Psoas muscle (tissue), 8 donors: ENCODE measurements around the gene YOD1. TPM values are rescaled to one million over a fixed set of nuclear protein-coding genes. Genes with fewer than 3 reads are reported as not detected.

Experiments used
- ATAC-seq, 4 donors: fragments of 200-7000 bp; cut with Tn5 transposase; one replicate each; pipeline ENCODE4 v1.9.1; 2020; ENCODE audit warnings: moderate library complexity in 3 of 4, mild to moderate bottlenecking in 2 of 4
- DNase-seq, 2 donors: peaks; one replicate each; pipeline ENCODE4 v3.0.0-alpha.2; 2020
- H3K27ac ChIP-seq: fragments of 200-600 bp; one replicate; pipeline ENCODE4 v1.8.0; 2022
- H3K27me3 ChIP-seq, 3 donors: fragments of 200-600 bp in 1 of 3; one replicate each; pipeline versions ENCODE4 v1.6.1 to v1.8.0; 2013 to 2022; ENCODE audit warnings: low read length in 2 of 3, mild to moderate bottlenecking in 2 of 3, moderate library complexity in 1 of 3; ENCODE audit not compliant: insufficient read depth in 3 of 3
- H3K36me3 ChIP-seq, 2 donors: fragments of 200-600 bp in 1 of 2; one replicate each; pipeline versions ENCODE4 v1.6.1 to v1.8.0; 2013 to 2022; ENCODE audit warnings: low read depth in 1 of 2, mild to moderate bottlenecking in 1 of 2, moderate library complexity in 1 of 2; ENCODE audit not compliant: insufficient read depth in 1 of 2
- H3K4me1 ChIP-seq: fragments of 200-600 bp; one replicate; pipeline ENCODE4 v1.8.0; 2022
- H3K4me3 ChIP-seq: fragments of 200-600 bp; one replicate; pipeline ENCODE4 v1.8.0; 2022; ENCODE audit warnings: mild to moderate bottlenecking
- H3K9me3 ChIP-seq: fragments of 200-600 bp; one replicate; pipeline ENCODE4 v1.8.0; 2022
- CTCF ChIP-seq: fragments of 200-600 bp; IDR thresholded peaks from one replicate; pipeline ENCODE4 v1.8.0; 2022; ENCODE audit warnings: antibody characterized with exemption
- WGBS, 3 donors: extraction: QIAGEN DNeasy Blood & Tissue Kit; methylation state at CpG; one replicate each; pipeline versions ENCODE4 v1.1.6 to v1.1.7; 2013; 5-methylcytosine and 5-hydroxymethylcytosine counted together
- intact Hi-C, 2 donors: fragments of 100-400 bp; cut with DNase I; formaldehyde crosslinking; loops; one replicate each; pipeline versions ENCODE4 v1.11.0 to v1.14.2; 2022
- polyA plus RNA-seq, 3 donors: library from polyadenylated mRNA; stranded (reverse); fragments of 200-250 nt; gene quantifications; one replicate each; pipeline ENCODE4 v1.2.3, GENCODE V29; 2013
- total RNA-seq, 4 donors: library from RNA; stranded (reverse); fragmentation: NEBNext Ultra II Directional in 2 of 4; extraction: Animal tissue kit (Norgen Biotek cat#: 25700) in 2 of 4; gene quantifications; one replicate each; pipeline versions ENCODE4 v1.2.1 to v1.2.4, GENCODE V29; 2021 to 2023
- donor health status: healthy with polysubstance abuse.
- donor health status: DM: no; HTN: no; CAD: no; lungs with moderate emphysema.
- donor health status: Bipolar disorder and iron deficiency.
- donor health status: healthy.
- donor health status: DM: yes; HTN: yes; CAD: no.
- donor health status: DM: no; HTN: no; CAD: no.
- donor health status: DM: no; HTN: no; CAD: no.
- donor health status: DM: yes; HTN: yes; CAD: no.

The YOD1 gene
- total and polyA plus RNA-seq, 7 donors, result 3.9 to 7.0 (median 5.5) TPM

DNA sequence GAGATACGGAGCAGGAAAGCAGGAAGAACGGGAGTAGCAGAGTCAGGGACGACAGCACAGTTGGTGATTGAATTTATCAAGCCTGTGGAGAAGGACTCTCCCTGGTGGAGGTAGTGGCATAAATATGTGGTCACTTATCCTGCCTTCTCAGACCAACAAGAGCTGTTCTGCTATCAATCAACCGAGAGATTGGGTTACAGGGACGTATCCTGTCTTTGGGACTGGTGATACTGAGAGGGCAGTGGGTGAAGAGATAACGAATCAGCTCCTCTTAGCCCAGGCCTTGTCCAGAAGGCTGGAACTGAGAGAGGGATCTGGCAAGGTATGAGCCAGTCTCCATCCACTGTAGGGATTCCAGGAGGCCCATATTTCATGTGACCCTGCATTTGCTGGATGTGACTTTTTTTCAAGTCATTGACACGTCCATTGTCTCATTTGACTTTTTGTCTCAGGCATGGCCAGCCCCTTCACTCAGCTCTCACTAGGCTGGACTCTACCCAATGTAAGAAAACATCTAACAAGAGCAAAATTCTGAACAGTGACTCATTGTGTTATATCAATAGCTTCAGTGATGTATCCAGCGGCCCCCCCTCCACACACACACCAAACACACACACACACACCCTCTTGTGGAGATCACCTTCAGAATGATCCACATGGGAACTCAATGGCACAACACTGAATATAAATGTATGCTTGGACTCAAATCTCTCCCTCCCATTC lies 29.7 kb downstream of the YOD1 start:
- Histone ChIP-seq H3K27me3 (no peaks in the 10 kb centered on the region), H3K27ac (no peak overlapping the region), H3K4me1 (peaks cover 13% of the 10 kb centered on the region), H3K4me3 (no peak overlapping the region), H3K36me3 (no peaks in the 10 kb centered on the region), H3K9me3 (no peaks in the 10 kb centered on the region)
- no peak for DNase-seq
- no peak for ATAC-seq
- no peak for TF ChIP-seq CTCF
- intact Hi-C loops, result no loop called here
- WGBS, 3 donors, result 73 to 81% (median 79%) methylated on average over 8 of the region's 8 CpGs

GRCh38 chr1:207020709-207021107 lies 30.3 kb downstream of the YOD1 start:
- no peak overlapping the region for H3K27ac ChIP-seq
- intact Hi-C loops, result no loop called here
- no peaks in the 10 kb centered on the region for H3K27me3 ChIP-seq
- no peaks in the 10 kb centered on the region for H3K9me3 ChIP-seq
- peaks cover 7% of the 10 kb centered on the region for H3K4me1 ChIP-seq
- no peak overlapping the region for H3K4me3 ChIP-seq
- WGBS, 3 donors, result 69 to 87% (median 79%) methylated on average over 4 of the region's 4 CpGs
- H3K36me3 ChIP-seq, result no peaks in the 10 kb centered on the region
- no peak for TF ChIP-seq CTCF
- DNase-seq (no peak), ATAC-seq (no peak)

DNA sequence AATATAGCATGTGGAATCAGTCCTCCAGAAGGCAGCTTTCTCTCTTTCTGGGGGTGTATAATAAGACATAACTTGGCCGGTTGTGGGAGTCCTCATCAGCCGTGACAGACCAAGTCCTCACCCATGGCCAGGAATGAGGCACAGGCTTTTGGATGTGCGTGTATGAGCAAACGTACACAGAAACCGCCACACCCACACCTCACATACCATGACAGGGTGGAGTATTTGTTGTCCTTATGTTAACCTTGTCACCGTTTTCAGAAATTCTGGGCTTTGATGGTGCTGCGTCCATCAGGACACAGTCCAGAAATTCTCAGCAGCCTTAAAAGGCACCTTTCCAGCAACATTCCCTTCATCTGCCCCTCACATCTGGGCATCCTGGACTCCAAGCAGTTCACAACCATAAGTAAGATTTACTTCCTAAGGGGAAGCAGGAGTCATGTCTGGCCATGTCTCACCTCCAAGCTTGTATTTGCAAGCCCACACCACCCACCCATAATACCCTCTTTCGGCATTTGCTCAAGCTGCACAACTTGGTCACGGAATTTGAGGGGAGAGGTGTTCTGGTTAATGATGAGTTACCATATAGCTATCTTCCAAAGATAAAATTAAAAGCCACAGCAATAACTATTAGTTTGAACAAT lies 30.8 kb downstream of the YOD1 start:
- ATAC-seq, result no peak

DNA sequence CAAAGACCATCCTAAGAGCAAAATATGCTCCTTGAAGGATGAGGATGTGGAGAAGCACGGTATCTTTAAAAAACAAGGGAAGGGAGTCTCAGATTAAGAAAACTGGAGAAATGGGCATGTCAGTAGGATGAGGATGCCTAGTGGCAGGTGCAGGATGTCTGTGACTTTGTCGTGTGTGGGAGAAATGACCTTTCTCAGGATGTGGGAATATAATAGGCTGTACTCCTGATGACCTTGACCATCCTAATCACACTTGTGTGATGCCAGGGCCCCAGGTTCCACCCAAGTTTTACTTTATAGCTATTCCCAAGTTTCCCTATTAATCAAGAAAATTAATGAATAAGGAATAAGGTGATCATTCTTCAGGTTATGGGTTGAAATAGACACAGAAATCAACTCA lies 31.3 kb downstream of the YOD1 start:
- Histone ChIP-seq H3K27ac (no peak overlapping the region), H3K9me3 (no peaks in the 10 kb centered on the region), H3K4me3 (no peak overlapping the region), H3K4me1 (no peaks in the 10 kb centered on the region), H3K36me3 (no peaks in the 10 kb centered on the region), H3K27me3 (no peaks in the 10 kb centered on the region)
- intact Hi-C loops, result no loop called here
- DNase-seq (no peak), ATAC-seq (no peak)
- 46 to 49% (median 46%) methylated on average over 2 of the region's 2 CpGs for WGBS, 3 donors
- TF ChIP-seq CTCF, result no peak

More for the DNA sequence above, 30.8 kb downstream of the YOD1 start:
- H3K9me3 ChIP-seq, result no peaks in the 10 kb centered on the region
- no peak for DNase-seq
- intact Hi-C loops, result no loop called here
- no peak overlapping the region for H3K4me3 ChIP-seq
- WGBS, 3 donors, result 77 to 80% (median 78%) methylated on average over 9 of the region's 9 CpGs
- peaks cover 1% of the 10 kb centered on the region for H3K4me1 ChIP-seq
- H3K36me3 ChIP-seq, result no peaks in the 10 kb centered on the region
- no peaks in the 10 kb centered on the region for H3K27me3 ChIP-seq
- no peak overlapping the region for H3K27ac ChIP-seq
- no peak for TF ChIP-seq CTCF
